ENCODE data around the gene CHST15. TPM values are rescaled to one million over a fixed set of nuclear protein-coding genes. Genes with fewer than 3 reads are reported as not detected.
A peak's percentile ranks its signal among the peaks of the same experiment; 100 is the strongest.

Gene CHST15
- total and polyA plus RNA-seq, 2 of the 13 experiments (the other 11 are each of a cell fraction or from before 2014, with no cell fraction given) = 1.4 to 94.7 TPM

- no peak for FAIRE-seq
- TF ChIP-seq SIN3A (IDR thresholded peaks at IDR 0.05; ENCODE audit: borderline replicate concordance, low read depth, low read length) = no peak; the same call in 1 of the 2 replicates
- TF ChIP-seq ZNF609 (CRISPR knock-in tag; IDR thresholded peaks at IDR 0.05; ENCODE audit: borderline replicate concordance) = peak; percentile 46; the same call in 1 of the 2 replicates
- peak; percentile 41; the same call in 1 of the 2 replicates for TF ChIP-seq NR2F2 (IDR thresholded peaks at IDR 0.05; ENCODE audit: borderline replicate concordance, low read depth)
- no peak for TF ChIP-seq NONO (IDR thresholded peaks at IDR 0.05)
- no peak for TF ChIP-seq NONO (CRISPR knock-in tag; conservative IDR thresholded peaks at IDR 0.05)
- no peak for TF ChIP-seq SOX13 (IDR thresholded peaks at IDR 0.05)
- peak in 1 of 2 experiments; percentile 45; a peak in 1 of 4 replicates for TF ChIP-seq SOX13 (CRISPR knock-in tag; conservative IDR thresholded peaks at IDR 0.05 in 1 of 2, IDR thresholded peaks at IDR 0.05 in 1 of 2)
- peak; percentile 26; the same call in 1 of the 2 replicates for TF ChIP-seq UBTF (CRISPR knock-in tag; IDR thresholded peaks at IDR 0.05)
- no peak for TF ChIP-seq FOXP1 (IDR thresholded peaks at IDR 0.05)
- 0 out of 2 replicates have a peak, but pooled peaks have one; percentile 7 for TF ChIP-seq FOXP1 (CRISPR knock-in tag; IDR thresholded peaks at IDR 0.05)
- no peak for TF ChIP-seq SOX6 (IDR thresholded peaks at IDR 0.05)
- peak; percentile 27; the same call in 1 of the 2 replicates for TF ChIP-seq SOX6 (CRISPR knock-in tag; IDR thresholded peaks at IDR 0.05)
- TF ChIP-seq TBX2 (CRISPR knock-in tag; IDR thresholded peaks at IDR 0.05; ENCODE audit: borderline replicate concordance) = no peak
- no peak for TF ChIP-seq KLF16 (CRISPR knock-in tag; IDR thresholded peaks at IDR 0.05)
- peak; percentile 84 for TF ChIP-seq TFAP4 (IDR thresholded peaks at IDR 0.05; ENCODE audit: borderline replicate concordance, low read depth)
- TF ChIP-seq MAZ (IDR thresholded peaks at IDR 0.05; ENCODE audit: borderline replicate concordance, low read depth, low read length) = no peak
- no peak for TF ChIP-seq MAZ (CRISPR knock-in tag; IDR thresholded peaks at IDR 0.05; ENCODE audit: low read depth)
- no peak for TF ChIP-seq KLF11 (CRISPR knock-in tag; IDR thresholded peaks at IDR 0.05)
- TF ChIP-seq MED1 (CRISPR knock-in tag; IDR thresholded peaks at IDR 0.05) = peak; percentile 74
These were observed 88.8 kb downstream of the CHST15 start for GRCh38 chr10:124004663-124005004.

More at GRCh38 chr10:124004663-124005004, 88.8 kb downstream of the CHST15 start:
- peak overlapping the region; percentile 30 for H3K27ac ChIP-seq (ENCODE audit: extremely low read length, insufficient read depth, low read length)
- in situ Hi-C loops (cut with HindIII; ENCODE audit: extremely low pct_ligation_motif_present, low pct_unique_long_range_greater_than_20kb) (no loop called here), intact Hi-C loops (cut with micrococcal nuclease; ENCODE audit: unreplicated experiment) (no loop called here)
- no peaks in the 10 kb centered on the region for H3K27me3 ChIP-seq (ENCODE audit: control insufficient read depth in 1 of 2, insufficient read depth in 2 of 2, low read length in 2 of 2)
- H3K36me3 ChIP-seq (replicated peaks in 1 of 2; ENCODE audit: control insufficient read depth in 1 of 2, insufficient read depth in 2 of 2, low read length in 2 of 2) = peaks cover 14 to 30% of the 10 kb centered on the region in 2 experiments
- no peak overlapping the region for H3K9ac ChIP-seq (ENCODE audit: insufficient read depth, low read depth, low read length)
- DNase-seq (ENCODE audit: low spot score) (peak; percentile 71), ATAC-seq (no peak)
- H3K4me3 ChIP-seq (replicated peaks in 1 of 3; ENCODE audit: insufficient read depth in 1 of 3, low read depth in 2 of 3, low read length in 3 of 3) = no peak overlapping the region
- no peak overlapping the region for H2AFZ ChIP-seq (ENCODE audit: low read length)
- H3K9me3 ChIP-seq (ENCODE audit: low read length) = no peaks in the 10 kb centered on the region
- BruUV-seq (replicated peaks) = no TSS peak
- no peaks in the 10 kb centered on the region for H3K79me2 ChIP-seq (ENCODE audit: insufficient read depth, low read length)
- peaks cover 48% of the 10 kb centered on the region for H3K4me1 ChIP-seq (ENCODE audit: insufficient read depth, low read length)
- H4K20me1 ChIP-seq (ENCODE audit: insufficient read depth, low read length) = peaks cover 9% of the 10 kb centered on the region
- WGBS (ENCODE audit: low lambda C conversion rate) = 14% methylated on average over 2 of the region's 2 CpGs
- peak overlapping the region; percentile 29; the same call in 1 of the 2 replicates for H3K4me2 ChIP-seq (ENCODE audit: low read depth, low read length)
- ChIA-PET POLR2A (interaction anchor here (0.8 to 2.4 kb wide), 3 partner anchors 31 to 87 kb away, joined by 3 to 10 read pairs (median 4); no protein-coding TSS in a partner anchor), CTCF (ENCODE audit: low intra/inter-chr PET ratio, low total read pairs) (no interaction called here)

All from HepG2 (cell line).